Inferior parietal cortex (tissue), 1 donor: Measurements from ENCODE around the gene SLX4.

Experiments used
- DNase-seq: peaks from one replicate; pipeline ENCODE4 v3.0.0-alpha.2; 2016; ENCODE audit errors: extremely low spot score

The SLX4 gene

GRCh38 chr16:3553138-3553923 lies 58.1 kb downstream of the SLX4 start:
- DNase-seq = no peak

DNA sequence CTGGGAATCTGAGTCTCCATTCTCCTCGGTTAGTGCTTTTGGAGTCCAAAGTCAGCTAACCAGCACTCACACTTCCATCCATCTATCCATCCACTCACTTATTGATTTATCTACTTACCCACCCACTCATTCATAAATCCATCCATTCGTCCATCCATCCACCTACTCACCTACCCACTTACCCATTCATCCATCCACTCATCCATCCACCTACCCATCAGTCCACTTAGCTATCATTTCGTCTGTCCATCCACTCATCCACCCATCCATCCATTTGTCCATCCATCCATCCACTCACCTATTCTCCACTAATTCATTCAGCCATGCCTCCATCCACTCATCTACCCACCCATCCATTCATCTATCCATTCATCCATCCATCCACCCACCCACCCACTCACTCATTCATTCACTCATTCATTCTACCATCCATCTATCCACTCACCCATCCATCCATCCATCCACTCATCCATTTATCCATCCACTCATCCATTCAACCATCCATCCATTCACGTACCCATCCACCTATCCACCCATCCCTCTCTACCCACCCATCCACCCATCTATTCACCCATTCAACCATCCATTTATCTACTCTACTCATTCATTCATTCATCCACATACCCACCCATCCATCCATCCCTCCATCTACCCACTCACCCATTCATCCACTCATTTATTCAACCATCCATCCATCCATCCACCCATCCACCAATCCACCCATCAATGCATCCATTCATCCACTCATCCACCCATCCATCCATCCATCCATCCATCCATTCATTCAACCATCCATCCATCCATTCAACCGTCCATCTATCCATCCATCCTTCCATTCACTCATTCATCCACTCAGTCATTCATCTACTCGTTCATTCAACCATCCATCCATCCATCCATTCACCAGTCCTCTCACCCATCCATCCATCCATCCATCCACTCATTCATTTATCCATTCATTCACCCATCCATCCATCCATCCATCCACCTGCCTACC lies 60.3 kb downstream of the SLX4 start:
- DNase-seq = no peak

GRCh38 chr16:3549906-3550305 lies 61.5 kb downstream of the SLX4 start:
- DNase-seq = no peak

- no peak for DNase-seq
Observed at GRCh38 chr16:3548859-3549258, 62.5 kb downstream of the SLX4 start.

DNA sequence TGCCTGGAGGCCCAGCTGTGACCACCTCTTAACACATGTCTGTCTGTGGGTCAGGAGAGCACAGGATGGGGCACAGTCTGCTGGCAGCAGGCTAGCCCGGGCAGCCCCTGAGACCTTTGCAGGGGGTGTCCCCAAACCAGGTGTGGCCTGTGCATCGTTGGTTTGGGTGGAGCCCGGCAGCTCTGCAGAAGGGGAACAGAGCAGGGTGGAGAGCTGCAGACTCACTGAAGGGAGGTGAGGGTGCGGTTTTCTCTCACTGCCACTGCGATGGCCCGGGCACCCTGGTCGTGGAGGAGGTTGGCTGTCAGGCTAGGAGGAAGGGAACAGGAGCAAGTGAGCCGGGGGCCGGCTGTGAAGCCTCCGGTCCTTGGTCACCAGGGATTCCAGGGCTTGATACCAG lies 63.0 kb downstream of the SLX4 start:
- DNase-seq = no peak

- DNase-seq = no peak
Observed at GRCh38 chr16:3546986-3547682, 64.3 kb downstream of the SLX4 start.

- no peak for DNase-seq
Observed at GRCh38 chr16:3542601-3543373, 68.6 kb downstream of the SLX4 start.

GRCh38 chr16:3541527-3542155 lies 69.8 kb downstream of the SLX4 start:
- DNase-seq = no peak

DNA sequence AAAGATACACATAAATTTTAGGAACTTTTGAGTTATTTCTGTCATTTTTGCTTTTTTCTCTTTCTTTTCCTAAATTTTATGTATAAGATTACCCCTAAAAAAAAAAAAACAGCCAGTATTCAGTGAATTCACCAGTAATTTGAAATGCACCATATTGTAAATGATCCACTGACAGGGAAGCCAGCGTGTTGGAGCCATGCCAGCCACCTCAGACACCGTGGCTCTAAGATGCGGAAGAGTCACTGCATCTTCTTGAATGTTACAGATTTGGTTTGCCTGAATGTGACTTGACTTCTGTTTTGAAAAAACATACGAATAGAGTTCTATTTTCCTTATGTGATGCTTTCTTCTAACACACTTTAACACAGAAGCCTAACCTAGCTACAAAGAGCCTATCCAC lies 73.2 kb downstream of the SLX4 start:
- no peak for DNase-seq

GRCh38 chr16:3536851-3537250 lies 74.6 kb downstream of the SLX4 start:
- DNase-seq = no peak

- no peak for DNase-seq
Observed at GRCh38 chr16:3536271-3536731, 75.1 kb downstream of the SLX4 start.

DNA sequence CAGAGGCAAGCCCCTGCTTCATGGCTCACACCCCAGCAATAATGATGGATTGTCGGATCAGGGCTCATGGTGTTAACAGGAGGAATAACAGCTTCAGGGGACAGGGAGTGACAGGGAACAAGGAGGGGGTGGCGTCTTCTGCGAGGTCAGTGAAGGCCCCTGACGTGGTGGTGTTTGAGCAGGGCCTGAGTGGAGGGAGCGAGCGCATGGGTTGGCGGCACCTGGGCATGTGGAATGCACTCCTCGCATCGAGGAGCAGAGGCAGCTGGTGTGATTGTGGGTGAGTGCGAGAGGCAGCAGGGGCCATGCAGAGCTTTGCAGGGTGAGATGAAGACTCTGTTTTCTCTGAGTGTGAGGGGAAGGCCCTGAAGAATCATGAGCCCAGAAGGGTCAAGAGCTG lies 77.3 kb downstream of the SLX4 start:
- no peak for DNase-seq

DNA sequence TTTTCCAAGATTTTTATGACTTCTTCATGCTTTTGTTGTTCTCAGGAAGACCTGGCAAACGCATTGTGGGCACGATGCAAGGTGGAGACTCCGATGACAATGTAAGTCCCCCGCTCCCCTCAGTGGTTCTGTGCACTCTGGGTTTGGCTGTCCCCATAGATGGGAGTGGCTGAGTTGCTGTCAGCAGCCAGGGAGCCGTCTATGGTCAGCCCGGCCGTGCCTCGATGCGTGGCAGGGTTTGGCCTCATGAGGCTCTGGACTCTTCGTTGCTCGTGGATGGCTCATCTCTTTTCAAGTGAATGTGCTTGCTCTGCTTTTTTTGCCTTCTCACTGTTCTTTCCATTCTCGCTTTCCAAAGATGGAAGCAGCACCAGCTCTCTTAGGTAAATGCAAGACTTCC lies 78.7 kb downstream of the SLX4 start:
- DNase-seq = no peak
